ENCODE results near the gene ANO6.

- TF ChIP-seq POLR2A (IDR thresholded peaks at IDR 0.05) (no peak), CTCF (IDR thresholded peaks at IDR 0.05) (peak; percentile 79 to 96 (median 92))
These were observed 45.3 kb upstream of the ANO6 start for GRCh38 chr12:45170456-45171042.
